ENCODE data around the gene PSMG2.

GRCh38 chr18:12750076-12750714, 47.4 kb downstream of the PSMG2 start:
- no peak for TF ChIP-seq CTCF (IDR thresholded peaks at IDR 0.05)
- no peak for TF ChIP-seq POLR2A (IDR thresholded peaks at IDR 0.05)

Measured in uterus (tissue), 2 donors.